ENCODE results near the gene MXD1.
"Not testable (repeated sequence)": the region's sequence is repeated elsewhere in the genome, so short reads cannot be mapped to it uniquely, and the experiment has no call there.

The MXD1 gene

DNA sequence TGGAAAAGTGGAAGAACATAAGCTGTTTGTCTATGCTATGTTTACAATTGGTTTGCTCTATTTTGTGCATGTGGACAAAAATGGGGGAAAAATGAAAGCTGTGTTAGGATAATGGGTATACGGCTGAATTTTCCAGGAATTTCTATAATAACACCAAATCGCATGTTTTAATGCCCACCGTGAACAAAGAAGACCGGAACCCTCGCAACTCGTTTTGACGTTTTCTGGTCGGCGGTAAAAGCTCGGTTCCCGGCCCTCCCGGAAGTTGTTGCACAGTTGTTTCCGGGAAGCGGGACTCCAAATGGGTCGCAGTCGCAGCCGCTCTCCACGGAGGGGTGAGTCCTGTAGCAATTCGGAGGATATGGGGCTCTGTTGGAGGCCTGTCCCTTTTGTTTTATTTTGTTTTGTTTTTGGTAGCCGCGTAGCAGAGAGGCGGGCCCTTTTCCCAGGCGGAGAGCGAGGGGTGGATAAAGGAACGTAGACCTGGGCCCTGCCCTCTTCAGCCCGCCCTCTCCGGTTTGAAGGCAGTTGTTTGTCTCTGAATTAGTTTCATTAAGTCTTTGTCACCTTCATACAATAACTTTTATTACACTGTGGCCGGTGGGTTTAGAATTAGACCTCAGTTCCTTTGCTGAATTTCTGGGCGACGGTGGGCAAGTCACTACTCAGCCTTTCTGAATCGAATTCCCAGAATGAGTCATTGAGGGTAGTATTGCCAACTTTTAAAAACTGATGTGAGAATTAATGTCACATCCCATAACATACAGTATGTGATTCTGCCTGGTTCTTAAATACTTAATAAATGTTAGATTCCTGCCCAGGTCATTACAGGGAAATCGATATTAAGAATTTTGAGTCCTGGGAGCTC, 21.0 kb upstream of the MXD1 start, which contains the start of gene SNRNP27:
Gene SNRNP27 (plus strand): TSS at position 273 of the 868 bp plus-strand sequence. CDS start 29 bp downstream, at position 302.
- Histone ChIP-seq H3K27me3 (replicated peaks) (no peaks in the 10 kb centered on the region), H3K4me3 (ENCODE audit: low read depth, low read length) (peak within 1 kb of the TSS; percentile 87), H3K27ac (peak within 1 kb of the TSS; percentile 76), H3K36me3 (replicated peaks) (peaks cover 19% of the 10 kb centered on the region)
- TF ChIP-seq, protein P1, sequence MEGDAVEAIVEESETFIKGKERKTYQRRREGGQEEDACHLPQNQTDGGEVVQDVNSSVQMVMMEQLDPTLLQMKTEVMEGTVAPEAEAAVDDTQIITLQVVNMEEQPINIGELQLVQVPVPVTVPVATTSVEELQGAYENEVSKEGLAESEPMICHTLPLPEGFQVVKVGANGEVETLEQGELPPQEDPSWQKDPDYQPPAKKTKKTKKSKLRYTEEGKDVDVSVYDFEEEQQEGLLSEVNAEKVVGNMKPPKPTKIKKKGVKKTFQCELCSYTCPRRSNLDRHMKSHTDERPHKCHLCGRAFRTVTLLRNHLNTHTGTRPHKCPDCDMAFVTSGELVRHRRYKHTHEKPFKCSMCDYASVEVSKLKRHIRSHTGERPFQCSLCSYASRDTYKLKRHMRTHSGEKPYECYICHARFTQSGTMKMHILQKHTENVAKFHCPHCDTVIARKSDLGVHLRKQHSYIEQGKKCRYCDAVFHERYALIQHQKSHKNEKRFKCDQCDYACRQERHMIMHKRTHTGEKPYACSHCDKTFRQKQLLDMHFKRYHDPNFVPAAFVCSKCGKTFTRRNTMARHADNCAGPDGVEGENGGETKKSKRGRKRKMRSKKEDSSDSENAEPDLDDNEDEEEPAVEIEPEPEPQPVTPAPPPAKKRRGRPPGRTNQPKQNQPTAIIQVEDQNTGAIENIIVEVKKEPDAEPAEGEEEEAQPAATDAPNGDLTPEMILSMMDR (IDR thresholded peaks at IDR 0.05; ENCODE audit: low read depth, low read length, missing control alignments) = no peak
- DNase-seq = peak; percentile 64
- in situ Hi-C loops (cut with HindIII; ENCODE audit: low pct_ligation_motif_present, low sequenced_read_pairs) = no loop called here

DNA sequence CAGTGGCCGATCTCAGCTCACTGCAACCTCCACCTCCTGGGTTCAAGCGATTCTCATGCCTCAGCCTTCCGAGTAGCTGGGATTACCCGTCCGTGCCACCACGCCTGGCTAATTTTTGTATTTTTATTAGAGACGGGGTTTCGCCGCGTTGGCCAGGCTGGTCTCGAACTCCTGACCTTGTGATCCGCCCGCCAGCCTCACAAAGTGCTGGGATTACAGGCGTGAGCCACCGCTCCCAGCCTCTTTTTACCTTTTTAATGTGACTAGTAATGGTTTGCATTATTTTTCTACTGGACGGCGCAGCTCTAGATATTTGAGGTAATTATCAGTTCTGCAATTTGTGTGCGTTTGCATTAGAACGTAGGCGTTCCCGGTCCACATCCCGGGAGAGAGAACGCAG, 20.2 kb upstream of the MXD1 start:
- Histone ChIP-seq H3K27ac (peak overlapping the region; percentile 76), H3K36me3 (replicated peaks) (peaks cover 24% of the 10 kb centered on the region), H3K4me3 (ENCODE audit: low read depth, low read length) (peak overlapping the region; percentile 87)
- H3K27me3 ChIP-seq (replicated peaks); DNase-seq; in situ Hi-C loops (cut with HindIII; ENCODE audit: low pct_ligation_motif_present, low sequenced_read_pairs): not testable (repeated sequence)

DNA sequence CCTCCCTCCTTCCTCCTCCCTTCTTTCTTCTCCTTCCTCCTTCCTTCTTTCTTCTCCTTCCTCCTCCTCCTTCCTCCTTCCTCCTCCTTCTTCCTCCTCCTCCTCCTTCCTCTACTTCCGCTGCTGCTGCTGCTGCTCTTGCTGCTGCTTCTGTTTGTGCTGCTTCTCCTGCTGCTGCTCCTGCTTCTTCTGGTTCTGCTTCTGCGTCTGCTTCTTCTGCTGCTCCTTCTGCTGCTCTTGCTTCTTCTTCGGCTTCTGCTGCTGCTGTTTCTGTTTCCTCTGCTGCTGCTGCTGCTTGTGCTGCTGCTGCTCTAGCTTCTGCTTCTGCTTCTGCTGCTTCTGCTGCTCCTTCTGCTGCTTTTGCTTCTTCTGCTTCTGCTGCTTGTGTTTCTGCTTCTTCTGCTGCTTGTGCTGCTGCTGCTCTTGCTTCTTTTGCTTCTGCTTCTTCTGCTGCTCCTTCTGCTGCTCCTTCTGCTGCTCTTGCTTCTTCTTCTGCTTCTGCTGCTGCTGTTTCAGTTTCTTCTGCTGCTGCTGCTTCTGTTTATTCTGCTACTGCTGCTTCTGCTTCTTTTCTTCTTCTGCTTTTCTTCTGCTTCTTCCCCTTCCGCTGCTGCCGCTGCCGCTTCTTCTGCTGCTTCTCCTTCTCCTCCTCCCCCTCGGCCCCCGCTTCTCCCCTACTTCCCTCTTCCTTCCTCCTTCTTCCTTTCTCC, 12.5 kb upstream of the MXD1 start:
- Histone ChIP-seq H3K4me3 (ENCODE audit: low read depth, low read length) (no peak overlapping the region), H3K36me3 (replicated peaks) (peaks cover 43% of the 10 kb centered on the region), H3K27me3 (replicated peaks) (no peaks in the 10 kb centered on the region), H3K27ac (no peak overlapping the region)
- in situ Hi-C loops (cut with HindIII; ENCODE audit: low pct_ligation_motif_present, low sequenced_read_pairs) = loop anchor here (25.0 kb wide), 1 partner anchor 235 kb away; no protein-coding TSS in a partner anchor
- no peak for DNase-seq
- TF ChIP-seq, protein P1 (IDR thresholded peaks at IDR 0.05; ENCODE audit: low read depth, low read length, missing control alignments) = no peak

DNA sequence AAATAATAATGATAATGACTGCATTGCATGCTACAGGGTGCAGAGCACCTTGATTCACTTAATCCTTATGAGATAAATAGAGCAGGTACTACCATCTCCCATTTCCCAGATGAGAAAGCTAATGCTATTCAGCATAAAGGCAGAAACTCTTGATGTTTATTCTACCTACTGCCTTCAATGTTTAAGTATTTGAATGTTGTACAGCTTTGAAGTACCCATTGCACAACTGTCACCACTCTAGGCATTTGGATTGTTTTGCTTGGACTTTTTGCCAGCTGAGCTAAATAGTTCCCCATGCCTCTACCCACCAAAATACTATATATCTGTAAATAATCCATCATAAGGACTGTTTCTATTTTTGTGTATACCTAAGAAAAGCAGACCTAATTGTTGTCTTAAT, 7.7 kb upstream of the MXD1 start:
- TF ChIP-seq, protein P1 (IDR thresholded peaks at IDR 0.05; ENCODE audit: low read depth, low read length, missing control alignments) = no peak
- DNase-seq = no peak
- Histone ChIP-seq H3K36me3 (replicated peaks) (peaks cover 23% of the 10 kb centered on the region), H3K27me3 (replicated peaks) (no peaks in the 10 kb centered on the region), H3K4me3 (ENCODE audit: low read depth, low read length) (no peak overlapping the region), H3K27ac (no peak overlapping the region)
- in situ Hi-C loops (cut with HindIII; ENCODE audit: low pct_ligation_motif_present, low sequenced_read_pairs) = loop anchor here (25.0 kb wide), 1 partner anchor 230 kb away; no protein-coding TSS in a partner anchor

GRCh38 chr2:69911985-69912563, 2.8 kb upstream of the MXD1 start:
- Histone ChIP-seq H3K36me3 (replicated peaks) (peaks cover 10% of the 10 kb centered on the region), H3K27me3 (replicated peaks) (no peaks in the 10 kb centered on the region), H3K27ac (no peak overlapping the region), H3K4me3 (ENCODE audit: low read depth, low read length) (no peak overlapping the region)
- DNase-seq = no peak
- in situ Hi-C loops (cut with HindIII; ENCODE audit: low pct_ligation_motif_present, low sequenced_read_pairs) = loop anchor here (25.0 kb wide), 1 partner anchor 225 kb away; no protein-coding TSS in a partner anchor
- TF ChIP-seq, protein P1 (IDR thresholded peaks at IDR 0.05; ENCODE audit: low read depth, low read length, missing control alignments) = peak; percentile 30

Measured in brain microvascular endothelial cell (primary cell).